Mesenchymal stem cell (in vitro differentiated cells and primary cell): ENCODE results near the gene POLR3B.

Source experiments
- DNase-seq: peaks from one replicate; pipeline ENCODE4 v3.0.0-alpha.2; 2013
- H2AFZ ChIP-seq: one replicate; pipeline ENCODE4 v1.6.1; 2013; ENCODE audit warnings: low read depth, mild to moderate bottlenecking, control low read depth, inconsistent platforms, low read length, moderate library complexity
- H2AK5ac ChIP-seq: 2 replicates; pipeline ENCODE4 v1.6.1; 2013; ENCODE audit warnings: low read length, moderate library complexity, mild to moderate bottlenecking, inconsistent platforms; ENCODE audit not compliant: severe bottlenecking
- H2BK120ac ChIP-seq: one replicate; pipeline ENCODE4 v1.6.1; 2013; ENCODE audit warnings: low read depth, mild to moderate bottlenecking, inconsistent platforms, low read length, moderate library complexity
- H2BK12ac ChIP-seq, 2 experiments: one replicate each; pipeline ENCODE4 v1.6.1; 2013; ENCODE audit warnings: inconsistent platforms in 2 of 2, low read length in 2 of 2, mild to moderate bottlenecking in 2 of 2, moderate library complexity in 2 of 2, control low read depth in 1 of 2
- H2BK15ac ChIP-seq: one replicate; pipeline ENCODE4 v1.6.1; 2013; ENCODE audit warnings: mild to moderate bottlenecking, low read depth, inconsistent platforms; ENCODE audit not compliant: poor library complexity, severe bottlenecking
- H2BK5ac ChIP-seq: 2 replicates; pipeline ENCODE4 v1.6.1; 2013; ENCODE audit warnings: low read depth, mild to moderate bottlenecking, low read length, control low read depth, inconsistent platforms; ENCODE audit not compliant: poor library complexity, severe bottlenecking
- H3K14ac ChIP-seq, 2 experiments: one replicate each; pipeline ENCODE4 v1.6.1; 2013; ENCODE audit warnings: inconsistent platforms in 2 of 2, low read length in 2 of 2, control low read depth in 1 of 2, mild to moderate bottlenecking in 1 of 2, moderate library complexity in 1 of 2
- H3K18ac ChIP-seq, 2 experiments: one replicate each; pipeline ENCODE4 v1.6.1; 2013; ENCODE audit warnings: inconsistent platforms in 2 of 2, low read length in 2 of 2, control low read depth in 1 of 2, low read depth in 1 of 2, mild to moderate bottlenecking in 1 of 2
- H3K23ac ChIP-seq, 2 experiments: one replicate each; pipeline ENCODE4 v1.6.1; 2013; ENCODE audit warnings: inconsistent platforms in 2 of 2, low read length in 2 of 2, mild to moderate bottlenecking in 2 of 2, moderate library complexity in 2 of 2, control low read depth in 1 of 2
- H3K27ac ChIP-seq: 2 replicates; pipeline ENCODE4 v1.5.1; 2013; ENCODE audit warnings: mild to moderate bottlenecking, moderate library complexity, low read length, control low read depth, inconsistent platforms; ENCODE audit not compliant: poor library complexity, severe bottlenecking
- H3K27me3 ChIP-seq, 2 experiments: 2 replicates each; pipeline versions ENCODE4 v1.6.1 to v1.7.0; 2013; ENCODE audit warnings: low read length in 2 of 2, mild to moderate bottlenecking in 2 of 2, moderate library complexity in 2 of 2, control low read depth in 1 of 2, inconsistent platforms in 1 of 2; ENCODE audit not compliant: control insufficient read depth in 1 of 2, insufficient read depth in 1 of 2
- H3K36me3 ChIP-seq, 2 experiments: 2 replicates each; pipeline versions ENCODE4 v1.6.1 to v1.7.0; 2013; ENCODE audit warnings: low read length in 2 of 2, control low read depth in 1 of 2, inconsistent platforms in 1 of 2, low read depth in 1 of 2, mild to moderate bottlenecking in 1 of 2; ENCODE audit not compliant: insufficient read depth in 2 of 2, control insufficient read depth in 1 of 2
- H3K4ac ChIP-seq, 2 experiments: one replicate each; pipeline ENCODE4 v1.6.1; 2013; ENCODE audit warnings: inconsistent platforms in 2 of 2, low read length in 2 of 2, mild to moderate bottlenecking in 2 of 2, moderate library complexity in 2 of 2, control low read depth in 1 of 2, low read depth in 1 of 2
- H3K4me1 ChIP-seq: 2 replicates; pipeline ENCODE4 v1.6.1; 2013; ENCODE audit warnings: low read depth, low read length, control low read depth; ENCODE audit not compliant: control insufficient read depth, insufficient read depth
- H3K4me2 ChIP-seq: 2 replicates; pipeline ENCODE4 v1.6.1; 2013; ENCODE audit warnings: low read length, mild to moderate bottlenecking, inconsistent platforms; ENCODE audit not compliant: poor library complexity, severe bottlenecking
- H3K4me3 ChIP-seq, 2 experiments: 2 replicates each; pipeline versions ENCODE4 v1.5.1 to v1.7.0; 2013; ENCODE audit warnings: low read length in 2 of 2, mild to moderate bottlenecking in 2 of 2, control low read depth in 1 of 2, low read depth in 1 of 2; ENCODE audit not compliant: insufficient read depth in 1 of 2
- H3K79me1 ChIP-seq: replicated peaks from 2 replicates; pipeline ENCODE4 v1.6.1; 2013; ENCODE audit warnings: mild to moderate bottlenecking, control low read depth, low read length, inconsistent platforms; ENCODE audit not compliant: poor library complexity, severe bottlenecking
- H3K9ac ChIP-seq: 2 replicates; pipeline ENCODE4 v1.7.0; 2013; ENCODE audit warnings: mild to moderate bottlenecking, low read length, moderate library complexity
- H3K9me3 ChIP-seq: 2 replicates; pipeline ENCODE4 v1.7.0; 2013; ENCODE audit warnings: mild to moderate bottlenecking, low read length; ENCODE audit not compliant: control insufficient read depth
- H4K8ac ChIP-seq: one replicate; pipeline ENCODE4 v1.6.1; 2013; ENCODE audit warnings: inconsistent platforms, mild to moderate bottlenecking, low read length, moderate library complexity
- H4K91ac ChIP-seq: one replicate; pipeline ENCODE4 v1.6.1; 2013; ENCODE audit warnings: mild to moderate bottlenecking, low read length, inconsistent platforms
- WGBS: methylation state at CpG from one replicate; pipeline ENCODE4 v1.1.7; 2013; ENCODE audit warnings: mixed read lengths; 5-methylcytosine and 5-hydroxymethylcytosine counted together

Gene POLR3B

DNA sequence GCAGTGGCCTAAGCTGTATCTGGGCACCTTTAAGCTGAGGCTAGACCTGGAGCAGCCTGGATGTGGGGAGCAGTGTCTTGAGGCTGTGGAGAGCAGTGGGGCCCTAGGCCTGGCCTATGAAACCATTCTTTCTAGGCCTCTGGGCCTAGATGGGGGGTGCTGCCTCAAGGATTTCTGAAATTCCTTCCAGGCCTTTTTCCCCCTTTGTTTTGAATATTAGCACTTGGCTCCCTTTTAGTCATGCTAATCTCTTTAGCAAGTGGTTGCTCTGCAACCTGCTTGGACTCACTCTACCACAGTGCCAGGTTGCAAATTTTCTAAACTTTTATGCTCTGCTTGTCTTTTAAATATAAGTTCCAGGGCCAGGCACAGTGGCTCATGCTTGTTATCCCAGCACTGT, 183.7 kb downstream of the POLR3B start:
- Histone ChIP-seq H3K27me3 (no peaks in the 10 kb centered on the region), H3K9me3 (peaks cover 3% of the 10 kb centered on the region), H3K9ac (no peak overlapping the region), H2BK120ac (no peak overlapping the region), H4K8ac (no peak overlapping the region), H2BK5ac (no peak overlapping the region), H3K79me1 (no peaks in the 10 kb centered on the region), H2BK12ac (no peak overlapping the region), H3K4me1 (no peaks in the 10 kb centered on the region), H3K23ac (no peak overlapping the region), H3K27ac (no peak overlapping the region), H3K4ac (no peak overlapping the region), H3K36me3 (no peaks in the 10 kb centered on the region), H4K91ac (no peak overlapping the region), H2AFZ (no peak overlapping the region), H3K14ac (no peak overlapping the region), H2AK5ac (no peak overlapping the region), H2BK15ac (no peak overlapping the region), H3K18ac (no peak overlapping the region), H3K4me3 (no peak overlapping the region), H3K4me2 (no peak overlapping the region)
- no peak for DNase-seq

DNA sequence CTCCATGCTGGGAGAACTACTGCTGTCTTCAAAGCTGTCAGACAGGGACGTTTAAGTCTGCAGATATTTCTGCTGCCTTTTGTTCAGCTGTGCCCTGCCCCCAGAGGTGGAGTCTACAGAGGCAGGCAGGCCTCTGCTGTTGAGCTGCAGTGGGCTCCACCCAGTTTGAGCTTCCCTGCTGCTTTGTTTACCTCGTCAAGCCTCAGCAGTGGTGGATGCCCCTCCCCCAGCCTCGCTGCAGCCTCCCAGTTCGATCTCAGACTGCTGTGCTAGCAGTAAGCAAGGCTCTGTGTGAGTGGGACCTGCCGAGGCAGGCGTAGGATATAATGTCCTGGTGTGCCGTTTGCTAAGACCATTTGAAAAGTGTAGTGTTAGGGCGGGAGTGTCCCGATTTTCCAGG, 193.9 kb downstream of the POLR3B start:
- Histone ChIP-seq H3K27ac (no peak overlapping the region), H3K4ac (no peak overlapping the region), H3K23ac (no peak overlapping the region), H3K14ac (no peak overlapping the region), H3K9ac (no peak overlapping the region), H3K18ac (no peak overlapping the region), H2AK5ac (no peak overlapping the region), H3K36me3 (no peaks in the 10 kb centered on the region), H3K27me3 (no peaks in the 10 kb centered on the region), H2AFZ (no peak overlapping the region), H3K4me1 (no peaks in the 10 kb centered on the region), H4K8ac (no peak overlapping the region), H3K4me3 (no peak overlapping the region), H2BK120ac (no peak overlapping the region), H3K9me3 (peaks cover 3% of the 10 kb centered on the region), H3K4me2 (no peak overlapping the region), H4K91ac (no peak overlapping the region), H2BK12ac (no peak overlapping the region), H2BK15ac (no peak overlapping the region), H2BK5ac (no peak overlapping the region), H3K79me1 (no peaks in the 10 kb centered on the region)
- 88% methylated on average over 9 of the region's 9 CpGs for WGBS
- DNase-seq: no peak

DNA sequence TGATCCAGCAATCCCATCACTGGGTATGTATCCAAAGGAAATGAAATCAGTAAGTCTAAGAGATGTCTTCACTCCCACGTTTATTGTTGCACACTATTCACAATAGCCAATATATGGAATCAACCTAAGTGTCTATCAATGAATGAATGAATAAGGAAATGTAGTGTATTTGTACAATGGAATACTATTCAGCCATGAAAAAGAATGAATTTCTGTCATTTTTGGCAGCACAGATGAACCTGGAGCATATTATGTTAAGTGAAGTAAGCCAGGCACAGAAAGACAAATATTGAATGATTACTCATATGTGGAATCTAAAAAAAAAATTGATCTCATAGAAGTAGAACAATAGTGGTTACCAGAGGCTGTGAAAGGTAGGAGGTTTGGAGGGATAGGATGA, 194.7 kb downstream of the POLR3B start:
- Histone ChIP-seq H3K4me1 (no peaks in the 10 kb centered on the region), H3K9me3 (peaks cover 3% of the 10 kb centered on the region), H2AK5ac (no peak overlapping the region), H3K79me1 (no peaks in the 10 kb centered on the region), H3K4ac (no peak overlapping the region), H4K8ac (no peak overlapping the region), H3K9ac (no peak overlapping the region), H2BK120ac (no peak overlapping the region), H4K91ac (no peak overlapping the region), H3K4me2 (no peak overlapping the region), H3K4me3 (no peak overlapping the region), H2AFZ (no peak overlapping the region), H3K18ac (no peak overlapping the region), H3K27me3 (peaks cover 0 to 3% of the 10 kb centered on the region in 2 experiments), H2BK5ac (no peak overlapping the region), H2BK15ac (no peak overlapping the region), H3K27ac (no peak overlapping the region), H3K36me3 (no peaks in the 10 kb centered on the region), H3K23ac (no peak overlapping the region), H3K14ac (no peak overlapping the region), H2BK12ac (no peak overlapping the region)
- DNase-seq: no peak
- no CpG with 5 or more reads among the region's 1 CpG for WGBS
